HFF-Myc (cell line): ENCODE measurements around the gene QKI.
A peak's percentile ranks its signal among the peaks of the same experiment; 100 is the strongest.

Experiments
- DNase-seq: peaks from one replicate; pipeline ENCODE4 v3.0.0-alpha.2; 2011; ENCODE audit warnings: low read depth; ENCODE audit errors: extremely low read depth
- H3K4me3 ChIP-seq: replicated peaks from 2 replicates; pipeline ENCODE4 v1.5.1; 2011; ENCODE audit warnings: low read depth, mild to moderate bottlenecking, control low read depth, low read length
- CTCF ChIP-seq: IDR thresholded peaks from 2 replicates; pipeline ENCODE4 v1.5.1; 2012; ENCODE audit warnings: mild to moderate bottlenecking, low read depth, low read length, control low read depth; ENCODE audit errors: missing control alignments

The QKI gene

DNA sequence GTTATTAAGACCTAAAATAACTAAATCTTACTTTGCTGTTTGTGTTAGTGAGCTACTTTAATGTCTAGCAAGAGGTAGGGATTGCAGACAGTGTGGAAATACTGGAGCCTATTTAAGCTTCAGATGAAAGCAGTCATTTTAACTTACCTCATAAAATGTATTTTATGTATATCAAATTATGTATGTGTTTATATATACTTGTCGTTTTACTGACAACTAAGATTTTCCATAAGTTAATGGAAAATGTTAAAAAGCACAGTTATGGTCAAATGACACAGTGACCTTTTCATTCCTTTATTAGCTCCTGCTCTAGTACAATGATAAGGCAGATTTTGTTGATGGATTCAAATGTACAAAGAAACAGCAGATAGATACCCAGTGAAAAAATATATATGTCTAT lies 34.6 kb downstream of the QKI start:
- no peak overlapping the region for H3K4me3 ChIP-seq
- no peak for TF ChIP-seq CTCF
- DNase-seq: no peak

DNA sequence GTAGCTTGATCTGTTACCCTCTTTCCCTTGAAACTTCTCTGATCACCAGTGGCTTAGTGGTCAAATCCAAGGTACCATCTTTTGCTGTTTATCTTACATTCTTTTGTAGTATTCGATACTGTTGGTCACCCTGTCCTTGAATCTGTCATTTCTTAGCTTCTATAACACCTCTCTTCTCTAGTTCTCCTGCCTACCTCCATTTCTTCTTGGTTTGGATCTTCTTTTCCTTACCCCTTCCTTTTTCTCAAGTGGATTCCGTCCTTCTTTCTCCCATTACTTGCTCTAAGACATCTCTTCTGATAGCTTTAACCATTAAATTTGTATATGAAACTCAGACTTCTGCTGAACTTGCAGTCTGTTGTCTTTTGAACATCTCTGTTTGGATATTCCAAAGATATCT lies 39.9 kb downstream of the QKI start:
- no peak overlapping the region for H3K4me3 ChIP-seq
- TF ChIP-seq CTCF: no peak
- no peak for DNase-seq

DNA sequence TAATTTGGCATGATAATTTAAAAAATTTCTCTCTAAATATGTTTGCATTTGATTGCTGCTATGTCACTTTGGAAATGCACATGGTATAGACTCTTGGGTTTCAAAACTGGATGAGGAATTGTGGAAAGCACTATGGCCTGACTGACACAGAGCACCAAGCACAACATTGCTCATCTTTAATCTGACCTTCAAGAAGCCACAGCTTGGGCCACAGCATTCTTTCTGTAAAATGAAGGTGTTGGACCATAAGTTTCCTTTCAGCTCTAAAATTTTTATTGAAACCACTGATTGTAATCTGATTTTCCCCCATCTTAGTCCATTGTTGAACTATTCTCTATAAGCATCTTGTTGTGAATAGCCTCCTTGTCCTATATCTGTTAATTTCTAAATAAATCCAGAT lies 41.0 kb downstream of the QKI start:
- no peak overlapping the region for H3K4me3 ChIP-seq
- TF ChIP-seq CTCF: no peak
- DNase-seq: no peak

GRCh38 chr6:163457637-163458561 lies 43.4 kb downstream of the QKI start:
- DNase-seq: peak; percentile 71
- no peak for TF ChIP-seq CTCF
- no peak overlapping the region for H3K4me3 ChIP-seq

DNA sequence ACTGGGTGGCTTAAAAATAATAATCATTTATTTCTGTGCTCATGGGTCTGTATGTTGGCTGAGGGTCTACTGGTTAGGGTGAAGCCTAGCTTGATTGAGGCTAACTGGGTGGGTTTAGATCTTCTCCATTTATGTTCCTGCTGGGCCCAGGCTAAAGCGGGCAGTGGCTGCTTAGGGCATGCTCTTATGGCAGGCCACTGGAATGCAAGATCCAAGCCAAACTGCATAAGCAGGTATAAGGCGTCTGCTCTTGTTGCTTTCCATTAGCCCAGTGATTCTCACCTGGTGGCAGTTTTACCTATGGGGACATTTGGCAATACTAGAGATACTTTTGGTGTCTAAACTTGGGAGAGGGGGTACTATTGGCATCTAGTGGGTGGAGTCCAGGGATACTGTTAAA lies 44.5 kb downstream of the QKI start:
- no peak for DNase-seq
- no peak for TF ChIP-seq CTCF
- no peak overlapping the region for H3K4me3 ChIP-seq

- no peak for DNase-seq
- TF ChIP-seq CTCF: no peak
- H3K4me3 ChIP-seq: no peak overlapping the region
Measured at GRCh38 chr6:163459536-163459935, 45.0 kb downstream of the QKI start.
